ENCODE measurements around the gene LAMP2. TPM values are rescaled to one million over a fixed set of nuclear protein-coding genes. Genes with fewer than 3 reads are reported as not detected.

LAMP2 gene
- total and polyA plus RNA-seq, 9 of the 15 experiments (the other 6 are each of a cell fraction or from before 2014, with no cell fraction given) = 22.3 to 77.7 (median 48.6) TPM

DNA sequence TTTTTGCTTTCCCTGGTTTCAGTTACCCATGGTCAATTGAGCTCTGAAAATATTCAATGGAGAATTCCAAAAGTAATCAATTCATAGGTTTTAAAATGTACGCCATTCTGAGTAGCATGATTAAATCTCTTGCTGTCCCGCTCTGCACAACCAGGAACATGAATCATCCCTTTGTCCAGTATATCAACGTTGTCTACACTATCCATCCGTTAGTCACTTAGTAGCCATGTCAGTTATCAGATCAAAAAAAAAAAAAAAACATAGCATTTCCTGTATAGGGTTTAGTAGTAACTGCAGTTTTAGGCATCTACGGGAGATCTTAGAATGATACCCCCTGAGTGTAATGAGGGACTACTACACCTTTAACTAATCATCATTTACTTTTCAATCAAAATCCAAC is 15.1 kb downstream of the LAMP2 start (continued):
- TF ChIP-seq MEF2A (IDR thresholded peaks at IDR 0.05; ENCODE audit: control insufficient read depth, low read depth, low read length) (no peak), ZNF184 (CRISPR knock-in tag; IDR thresholded peaks at IDR 0.05) (no peak), KLF6 (CRISPR knock-in tag; IDR thresholded peaks at IDR 0.05; ENCODE audit: borderline replicate concordance) (no peak), MEF2D (tag; conservative IDR thresholded peaks at IDR 0.05; ENCODE audit: low read depth) (no peak), SIRT6 (IDR thresholded peaks at IDR 0.05; ENCODE audit: low read depth, low read length) (no peak), POLR2AphosphoS2 (IDR thresholded peaks at IDR 0.05; ENCODE audit: low read length) (no peak), SMARCA5 (IDR thresholded peaks at IDR 0.05) (no peak), MCM5 (IDR thresholded peaks at IDR 0.05; ENCODE audit: low read depth) (no peak)
- TF ChIP-seq, protein P1, sequence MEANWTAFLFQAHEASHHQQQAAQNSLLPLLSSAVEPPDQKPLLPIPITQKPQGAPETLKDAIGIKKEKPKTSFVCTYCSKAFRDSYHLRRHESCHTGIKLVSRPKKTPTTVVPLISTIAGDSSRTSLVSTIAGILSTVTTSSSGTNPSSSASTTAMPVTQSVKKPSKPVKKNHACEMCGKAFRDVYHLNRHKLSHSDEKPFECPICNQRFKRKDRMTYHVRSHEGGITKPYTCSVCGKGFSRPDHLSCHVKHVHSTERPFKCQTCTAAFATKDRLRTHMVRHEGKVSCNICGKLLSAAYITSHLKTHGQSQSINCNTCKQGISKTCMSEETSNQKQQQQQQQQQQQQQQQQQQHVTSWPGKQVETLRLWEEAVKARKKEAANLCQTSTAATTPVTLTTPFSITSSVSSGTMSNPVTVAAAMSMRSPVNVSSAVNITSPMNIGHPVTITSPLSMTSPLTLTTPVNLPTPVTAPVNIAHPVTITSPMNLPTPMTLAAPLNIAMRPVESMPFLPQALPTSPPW (CRISPR knock-in tag; IDR thresholded peaks at IDR 0.05) = no peak
- TF ChIP-seq, protein P2, sequence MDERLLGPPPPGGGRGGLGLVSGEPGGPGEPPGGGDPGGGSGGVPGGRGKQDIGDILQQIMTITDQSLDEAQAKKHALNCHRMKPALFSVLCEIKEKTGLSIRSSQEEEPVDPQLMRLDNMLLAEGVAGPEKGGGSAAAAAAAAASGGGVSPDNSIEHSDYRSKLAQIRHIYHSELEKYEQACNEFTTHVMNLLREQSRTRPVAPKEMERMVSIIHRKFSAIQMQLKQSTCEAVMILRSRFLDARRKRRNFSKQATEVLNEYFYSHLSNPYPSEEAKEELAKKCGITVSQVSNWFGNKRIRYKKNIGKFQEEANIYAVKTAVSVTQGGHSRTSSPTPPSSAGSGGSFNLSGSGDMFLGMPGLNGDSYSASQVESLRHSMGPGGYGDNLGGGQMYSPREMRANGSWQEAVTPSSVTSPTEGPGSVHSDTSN (CRISPR knock-in tag; IDR thresholded peaks at IDR 0.05; ENCODE audit: low read depth) = no peak
- TF ChIP-seq, protein P2 (tag; conservative IDR thresholded peaks at IDR 0.05; ENCODE audit: low read depth) = peak; percentile 79
- TF ChIP-seq, protein P3, sequence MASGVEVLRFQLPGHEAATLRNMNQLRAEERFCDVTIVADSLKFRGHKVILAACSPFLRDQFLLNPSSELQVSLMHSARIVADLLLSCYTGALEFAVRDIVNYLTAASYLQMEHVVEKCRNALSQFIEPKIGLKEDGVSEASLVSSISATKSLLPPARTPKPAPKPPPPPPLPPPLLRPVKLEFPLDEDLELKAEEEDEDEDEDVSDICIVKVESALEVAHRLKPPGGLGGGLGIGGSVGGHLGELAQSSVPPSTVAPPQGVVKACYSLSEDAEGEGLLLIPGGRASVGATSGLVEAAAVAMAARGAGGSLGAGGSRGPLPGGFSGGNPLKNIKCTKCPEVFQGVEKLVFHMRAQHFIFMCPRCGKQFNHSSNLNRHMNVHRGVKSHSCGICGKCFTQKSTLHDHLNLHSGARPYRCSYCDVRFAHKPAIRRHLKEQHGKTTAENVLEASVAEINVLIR (CRISPR knock-in tag; IDR thresholded peaks at IDR 0.05) = no peak
- TF ChIP-seq, protein P4, sequence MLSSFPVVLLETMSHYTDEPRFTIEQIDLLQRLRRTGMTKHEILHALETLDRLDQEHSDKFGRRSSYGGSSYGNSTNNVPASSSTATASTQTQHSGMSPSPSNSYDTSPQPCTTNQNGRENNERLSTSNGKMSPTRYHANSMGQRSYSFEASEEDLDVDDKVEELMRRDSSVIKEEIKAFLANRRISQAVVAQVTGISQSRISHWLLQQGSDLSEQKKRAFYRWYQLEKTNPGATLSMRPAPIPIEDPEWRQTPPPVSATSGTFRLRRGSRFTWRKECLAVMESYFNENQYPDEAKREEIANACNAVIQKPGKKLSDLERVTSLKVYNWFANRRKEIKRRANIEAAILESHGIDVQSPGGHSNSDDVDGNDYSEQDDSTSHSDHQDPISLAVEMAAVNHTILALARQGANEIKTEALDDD (IDR thresholded peaks at IDR 0.05) = peak; percentile 84
- TF ChIP-seq, protein P5, sequence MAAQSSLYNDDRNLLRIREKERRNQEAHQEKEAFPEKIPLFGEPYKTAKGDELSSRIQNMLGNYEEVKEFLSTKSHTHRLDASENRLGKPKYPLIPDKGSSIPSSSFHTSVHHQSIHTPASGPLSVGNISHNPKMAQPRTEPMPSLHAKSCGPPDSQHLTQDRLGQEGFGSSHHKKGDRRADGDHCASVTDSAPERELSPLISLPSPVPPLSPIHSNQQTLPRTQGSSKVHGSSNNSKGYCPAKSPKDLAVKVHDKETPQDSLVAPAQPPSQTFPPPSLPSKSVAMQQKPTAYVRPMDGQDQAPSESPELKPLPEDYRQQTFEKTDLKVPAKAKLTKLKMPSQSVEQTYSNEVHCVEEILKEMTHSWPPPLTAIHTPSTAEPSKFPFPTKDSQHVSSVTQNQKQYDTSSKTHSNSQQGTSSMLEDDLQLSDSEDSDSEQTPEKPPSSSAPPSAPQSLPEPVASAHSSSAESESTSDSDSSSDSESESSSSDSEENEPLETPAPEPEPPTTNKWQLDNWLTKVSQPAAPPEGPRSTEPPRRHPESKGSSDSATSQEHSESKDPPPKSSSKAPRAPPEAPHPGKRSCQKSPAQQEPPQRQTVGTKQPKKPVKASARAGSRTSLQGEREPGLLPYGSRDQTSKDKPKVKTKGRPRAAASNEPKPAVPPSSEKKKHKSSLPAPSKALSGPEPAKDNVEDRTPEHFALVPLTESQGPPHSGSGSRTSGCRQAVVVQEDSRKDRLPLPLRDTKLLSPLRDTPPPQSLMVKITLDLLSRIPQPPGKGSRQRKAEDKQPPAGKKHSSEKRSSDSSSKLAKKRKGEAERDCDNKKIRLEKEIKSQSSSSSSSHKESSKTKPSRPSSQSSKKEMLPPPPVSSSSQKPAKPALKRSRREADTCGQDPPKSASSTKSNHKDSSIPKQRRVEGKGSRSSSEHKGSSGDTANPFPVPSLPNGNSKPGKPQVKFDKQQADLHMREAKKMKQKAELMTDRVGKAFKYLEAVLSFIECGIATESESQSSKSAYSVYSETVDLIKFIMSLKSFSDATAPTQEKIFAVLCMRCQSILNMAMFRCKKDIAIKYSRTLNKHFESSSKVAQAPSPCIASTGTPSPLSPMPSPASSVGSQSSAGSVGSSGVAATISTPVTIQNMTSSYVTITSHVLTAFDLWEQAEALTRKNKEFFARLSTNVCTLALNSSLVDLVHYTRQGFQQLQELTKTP (IDR thresholded peaks at IDR 0.05; ENCODE audit: low read depth in 1 of 2, partially characterized antibody in 2 of 2) = no peak

Measured in K562 (cell line).